ENCODE results near the gene SETD3. TPM values are rescaled to one million over a fixed set of nuclear protein-coding genes. Genes with fewer than 3 reads are reported as not detected.

The SETD3 gene
- total and polyA plus RNA-seq, 2 of the 8 experiments (the other 6 are each of a cell fraction or from before 2014, with no cell fraction given) = 24.0 to 64.0 TPM

DNA sequence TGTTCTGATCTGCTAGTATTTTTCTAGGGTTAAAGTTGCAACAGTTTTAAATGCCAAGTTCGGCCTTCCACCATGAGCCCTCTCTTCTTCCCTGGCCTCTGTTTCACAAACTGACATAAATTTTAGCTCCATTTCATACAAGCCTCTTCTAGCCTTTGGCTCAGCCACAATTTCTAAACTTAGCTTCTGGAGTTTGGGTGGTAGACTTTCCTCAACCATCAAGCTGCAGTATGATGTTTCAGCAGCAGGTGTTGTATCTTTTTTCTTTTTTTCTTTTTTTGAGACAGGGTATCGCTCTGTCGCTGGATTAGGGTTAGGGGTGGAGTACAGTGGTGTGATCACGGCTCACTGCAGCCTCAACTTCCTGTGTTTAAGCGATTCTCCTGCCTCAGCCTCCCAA, 29.4 kb downstream of the SETD3 start:
- Histone ChIP-seq H3K9ac (replicated peaks in 1 of 4; ENCODE audit: extremely low read depth in 1 of 4, low read depth in 3 of 4, low read length in 3 of 4) (no peak overlapping the region), H2BK20ac (ENCODE audit: low read length) (no peak overlapping the region), H2BK5ac (ENCODE audit: low read depth, low read length) (no peak overlapping the region), H4K5ac (ENCODE audit: insufficient read length, low read depth, low read length) (no peak overlapping the region), H3K4me1 (replicated peaks in 1 of 4; ENCODE audit: control insufficient read depth in 3 of 4, insufficient read depth in 4 of 4, low read length in 3 of 4) (no peaks in the 10 kb centered on the region), H3K23ac (ENCODE audit: insufficient read length) (no peak overlapping the region), H3K56ac (replicated peaks; ENCODE audit: insufficient read length, low read depth, low read length) (no peak overlapping the region), H3K23me2 (ENCODE audit: low read depth, low read length) (no peaks in the 10 kb centered on the region), H3K4ac (replicated peaks; ENCODE audit: insufficient read length, low read depth, low read length) (no peak overlapping the region), H3K27me3 (replicated peaks in 1 of 4; ENCODE audit: control insufficient read depth in 3 of 4, extremely low read depth in 1 of 4, insufficient read depth in 3 of 4, low read length in 3 of 4) (no peaks in the 10 kb centered on the region), H3K36me3 (ENCODE audit: control insufficient read depth in 2 of 4, insufficient read depth in 4 of 4, low read length in 3 of 4) (peaks cover 0 to 9% (median 4%) of the 10 kb centered on the region in 4 experiments; a peak in 2 of 8 replicates), H2AK5ac (ENCODE audit: low read depth, low read length) (no peak overlapping the region), H2BK12ac (ENCODE audit: low read depth, low read length) (no peak overlapping the region), H4K20me1 (replicated peaks in 1 of 2; ENCODE audit: control insufficient read depth in 1 of 2, insufficient read depth in 2 of 2, low read length in 2 of 2) (peaks cover 0 to 4% of the 10 kb centered on the region in 2 experiments), H2BK15ac (ENCODE audit: low read length) (no peak overlapping the region), H3K27ac (ENCODE audit: low read depth, low read length) (no peak overlapping the region), H3K79me1 (ENCODE audit: low read depth, low read length) (no peaks in the 10 kb centered on the region), H2AFZ (ENCODE audit: low read length) (no peak overlapping the region), H4K91ac (replicated peaks; ENCODE audit: insufficient read length, low read length) (no peak overlapping the region), H4K8ac (ENCODE audit: extremely low read depth, insufficient read depth, low read length) (no peak overlapping the region), H3K79me2 (ENCODE audit: control insufficient read depth in 1 of 2, insufficient read depth in 2 of 2, low read length in 2 of 2) (no peaks in the 10 kb centered on the region), H3K14ac (ENCODE audit: insufficient read length) (no peak overlapping the region), H2BK120ac (replicated peaks; ENCODE audit: low read depth, low read length) (no peak overlapping the region), H3K4me2 (ENCODE audit: insufficient read depth in 1 of 2, low read depth in 2 of 2, low read length in 2 of 2) (no peak overlapping the region), H3K4me3 (ENCODE audit: extremely low read depth in 1 of 4, insufficient read depth in 2 of 4, low read depth in 3 of 4, low read length in 4 of 4) (no peak overlapping the region), H3K9me3 (ENCODE audit: insufficient read depth in 2 of 2, low read depth in 1 of 2, low read length in 1 of 2) (no peaks in the 10 kb centered on the region), H3K18ac (ENCODE audit: extremely low read depth, low read length) (no peak overlapping the region)
- CTCF ChIA-PET (ENCODE audit: partially characterized antibody) = interaction anchor here (0.6 to 2.6 kb wide), 4 partner anchors 9 to 61 kb away, joined by 4 to 24 read pairs (median 8); no protein-coding TSS in a partner anchor
- POLR2A ChIA-PET (ENCODE audit: partially characterized antibody) = no interaction called here
- DNase-seq (ENCODE audit: low read depth in 1 of 2, low spot score in 2 of 2) (no peak), FAIRE-seq (no peak)
- 85% methylated on average over 5 of the region's 5 CpGs; no CpG with 5 or more reads in 1 of the 2 experiments for WGBS, 2 experiments (ENCODE audit: extremely low coverage in 1 of 2, insufficient coverage in 1 of 2, insufficient read length in 1 of 2, insufficient replicate concordance in 2 of 2, low coverage in 1 of 2, low lambda C conversion rate in 2 of 2, missing lambda C conversion rate in 1 of 2)
- TF ChIP-seq SRF (IDR thresholded peaks at IDR 0.05; ENCODE audit: low read depth, low read length) (no peak), SP2 (IDR thresholded peaks at IDR 0.05; ENCODE audit: low read length) (no peak), CTCF (IDR thresholded peaks at IDR 0.05; ENCODE audit: control extremely low read depth in 1 of 3, insufficient read depth in 1 of 3, low read depth in 1 of 3, low read length in 3 of 3) (no peak), TEAD4 (IDR thresholded peaks at IDR 0.05; ENCODE audit: low read depth, low read length) (no peak), CHD2 (IDR thresholded peaks at IDR 0.05; ENCODE audit: low read length) (no peak), HDAC6 (IDR thresholded peaks at IDR 0.05; ENCODE audit: low read depth, low read length) (no peak), ASH2L (IDR thresholded peaks at IDR 0.05; ENCODE audit: low read length) (no peak), ZNF274 (IDR thresholded peaks at IDR 0.05; ENCODE audit: borderline replicate concordance, extremely low read depth, low read length) (no peak), RXRA (IDR thresholded peaks at IDR 0.05; ENCODE audit: insufficient read depth, low read depth, low read length) (no peak), TAF7 (optimal IDR thresholded peaks at IDR 0.05; ENCODE audit: borderline replicate concordance, low read depth, low read length) (no peak), EZH2 (IDR thresholded peaks at IDR 0.05; ENCODE audit: low read depth, low read length, severe bottlenecking) (no peak)

All from H1 (cell line).